Prostate gland (tissue), 2 donors: ENCODE results near the gene TASP1. TPM values are rescaled to one million over a fixed set of nuclear protein-coding genes. Genes with fewer than 3 reads are reported as not detected.
"Not testable (repeated sequence)": the region's sequence is repeated elsewhere in the genome, so short reads cannot be mapped to it uniquely, and the experiment has no call there.

Source experiments
- DNase-seq: peaks from one replicate; pipeline ENCODE4 v3.0.0-alpha.2; 2019; ENCODE audit warnings: low spot score
- H3K27ac ChIP-seq, 2 donors: fragments of 200-600 bp; sonication (generic); 2 replicates each; pipeline ENCODE4 v1.5.1; 2017 to 2019
- H3K27me3 ChIP-seq: fragments of 200-600 bp; sonication (generic); replicated peaks from 2 replicates; pipeline ENCODE4 v1.5.1; 2019; ENCODE audit not compliant: insufficient read depth
- H3K36me3 ChIP-seq, 2 donors: fragments of 200-600 bp; sonication (generic); 1 replicate in 1 of 2; 2 replicates in 1 of 2; pipeline versions ENCODE4 v1.5.1 to v1.8.1; 2017 to 2019
- H3K4me1 ChIP-seq: fragments of 200-600 bp; sonication (generic); replicated peaks from 2 replicates; pipeline ENCODE4 v1.5.1; 2019
- H3K4me3 ChIP-seq, 2 donors: fragments of 200-600 bp; sonication (generic); 2 replicates each; pipeline ENCODE4 v1.5.1; 2017 to 2019
- H3K9me3 ChIP-seq: fragments of 200-600 bp; sonication (generic); 2 replicates; pipeline ENCODE4 v1.5.1; 2017
- POLR2A ChIP-seq: fragments of 450-650 bp; IDR thresholded peaks from one replicate; pipeline ENCODE4 v1.6.1; 2016; ENCODE audit warnings: antibody characterized with exemption, mild to moderate bottlenecking
- POLR2AphosphoS5 ChIP-seq: sonication (generic); formaldehyde crosslinking; IDR thresholded peaks from one replicate; pipeline ENCODE4 v1.6.1; 2017; ENCODE audit warnings: antibody characterized with exemption
- WGBS: methylation state at CpG from one replicate; pipeline ENCODE4 v1.1.5; 2018; 5-methylcytosine and 5-hydroxymethylcytosine counted together
- intact Hi-C: fragments of 100-400 bp; cut with DNase I; formaldehyde crosslinking; loops from one replicate; pipeline ENCODE4 v1.14.2; 2022
- total RNA-seq, 2 donors: library from RNA; depleted of rRNA; stranded (reverse); fragments of >200 nt; gene quantifications; one replicate each; pipeline ENCODE4 v1.1.0, GENCODE V29; 2016
- TF ChIP-seq, protein P1 (sequence below), 4 experiments: fragments of 200-600 bp in 2 of 4; fragments of 450-650 bp in 2 of 4; sonication (generic) in 2 of 4; IDR thresholded peaks; 1 replicate in 3 of 4; 2 replicates in 1 of 4; pipeline ENCODE4 v1.5.1; 2016 to 2019; ENCODE audit warnings: antibody characterized with exemption in 4 of 4, mild to moderate bottlenecking in 2 of 4, moderate library complexity in 2 of 4

TASP1 gene
- total RNA-seq, 2 donors from 2014 or later, result 9.3 to 14.2 TPM

DNA sequence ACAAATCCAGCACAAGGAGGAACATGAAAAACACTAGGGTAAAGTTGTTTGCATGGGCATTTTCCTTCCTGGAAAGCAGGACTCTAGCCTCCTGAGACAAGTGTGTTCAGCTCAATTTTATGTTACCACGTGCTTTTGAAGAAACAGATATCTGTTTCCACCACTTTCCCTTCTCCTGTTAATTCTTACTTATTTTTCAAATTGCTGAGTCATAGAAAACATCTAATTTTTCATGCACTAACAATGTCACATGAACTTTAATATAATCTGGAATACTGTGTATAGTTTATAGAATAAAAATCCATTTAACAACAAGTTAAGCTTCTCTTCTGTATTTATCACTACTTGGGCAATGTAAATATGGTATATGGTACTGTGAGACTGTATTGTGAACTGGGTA, 243.5 kb downstream of the TASP1 start:
- H3K4me1 ChIP-seq, result no peaks in the 10 kb centered on the region
- no peak overlapping the region for H3K27ac ChIP-seq
- H3K36me3 ChIP-seq, result no peaks in the 10 kb centered on the region
- no peak for TF ChIP-seq POLR2AphosphoS5
- TF ChIP-seq, protein P1, sequence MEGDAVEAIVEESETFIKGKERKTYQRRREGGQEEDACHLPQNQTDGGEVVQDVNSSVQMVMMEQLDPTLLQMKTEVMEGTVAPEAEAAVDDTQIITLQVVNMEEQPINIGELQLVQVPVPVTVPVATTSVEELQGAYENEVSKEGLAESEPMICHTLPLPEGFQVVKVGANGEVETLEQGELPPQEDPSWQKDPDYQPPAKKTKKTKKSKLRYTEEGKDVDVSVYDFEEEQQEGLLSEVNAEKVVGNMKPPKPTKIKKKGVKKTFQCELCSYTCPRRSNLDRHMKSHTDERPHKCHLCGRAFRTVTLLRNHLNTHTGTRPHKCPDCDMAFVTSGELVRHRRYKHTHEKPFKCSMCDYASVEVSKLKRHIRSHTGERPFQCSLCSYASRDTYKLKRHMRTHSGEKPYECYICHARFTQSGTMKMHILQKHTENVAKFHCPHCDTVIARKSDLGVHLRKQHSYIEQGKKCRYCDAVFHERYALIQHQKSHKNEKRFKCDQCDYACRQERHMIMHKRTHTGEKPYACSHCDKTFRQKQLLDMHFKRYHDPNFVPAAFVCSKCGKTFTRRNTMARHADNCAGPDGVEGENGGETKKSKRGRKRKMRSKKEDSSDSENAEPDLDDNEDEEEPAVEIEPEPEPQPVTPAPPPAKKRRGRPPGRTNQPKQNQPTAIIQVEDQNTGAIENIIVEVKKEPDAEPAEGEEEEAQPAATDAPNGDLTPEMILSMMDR (IDR thresholded peaks at IDR 0.05), result no peak
- TF ChIP-seq POLR2A, result no peak
- H3K27me3 ChIP-seq, result no peaks in the 10 kb centered on the region
- DNase-seq, result no peak
- no peak overlapping the region for H3K4me3 ChIP-seq
- no peaks in the 10 kb centered on the region for H3K9me3 ChIP-seq
- 71% methylated on average over 1 of the region's 1 CpG for WGBS
- intact Hi-C loops, result no loop called here

DNA sequence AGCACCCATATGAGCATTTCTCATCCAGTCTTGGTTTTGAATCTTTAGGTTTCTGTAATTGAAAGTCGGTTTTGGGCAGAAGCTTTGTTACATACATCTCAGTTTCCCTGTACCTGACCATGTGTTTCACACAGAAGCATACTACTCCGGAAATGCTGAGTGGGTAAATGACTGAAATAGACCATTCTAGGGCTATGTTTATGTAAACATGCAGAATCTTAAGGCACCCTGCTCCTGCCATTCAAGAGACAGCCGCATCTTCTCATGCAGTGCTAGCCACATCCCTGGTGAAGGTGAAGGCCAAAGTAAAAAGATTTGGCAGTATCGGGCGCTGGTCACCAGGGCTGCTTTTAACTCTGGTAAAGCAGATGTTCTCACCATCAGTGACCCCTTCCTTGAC, 246.3 kb downstream of the TASP1 start:
- 97% methylated on average over 5 of the region's 5 CpGs for WGBS
- TF ChIP-seq POLR2A (no peak), POLR2AphosphoS5 (no peak)
- TF ChIP-seq, protein P1 (IDR thresholded peaks at IDR 0.05), result no peak
- no peaks in the 10 kb centered on the region for H3K36me3 ChIP-seq
- no peak overlapping the region for H3K27ac ChIP-seq
- H3K9me3 ChIP-seq, result no peaks in the 10 kb centered on the region
- H3K27me3 ChIP-seq, result no peaks in the 10 kb centered on the region
- no peak for DNase-seq
- H3K4me3 ChIP-seq, result no peak overlapping the region
- no peaks in the 10 kb centered on the region for H3K4me1 ChIP-seq
- intact Hi-C loops, result no loop called here

DNA sequence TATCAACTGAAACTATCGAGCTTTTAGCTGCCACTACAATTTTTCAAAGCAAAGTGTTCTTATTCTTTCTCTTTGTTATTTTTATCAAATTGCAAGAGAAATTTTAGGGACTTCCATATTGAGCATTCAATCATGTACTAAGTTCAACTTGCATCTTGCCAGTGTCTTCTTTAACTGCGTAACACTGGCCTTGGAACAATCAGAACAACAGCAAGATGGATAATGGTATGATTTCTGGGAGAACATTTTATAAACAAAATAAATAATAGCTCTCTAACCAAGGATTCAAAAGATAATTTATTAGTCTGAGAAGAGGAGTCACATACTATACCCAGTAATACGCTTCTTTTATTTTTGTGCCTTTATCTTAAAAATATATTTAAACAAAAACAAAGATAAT, 249.6 kb downstream of the TASP1 start:
- intact Hi-C loops, result no loop called here
- H3K27me3 ChIP-seq, result no peaks in the 10 kb centered on the region
- H3K36me3 ChIP-seq, result no peaks in the 10 kb centered on the region

DNA sequence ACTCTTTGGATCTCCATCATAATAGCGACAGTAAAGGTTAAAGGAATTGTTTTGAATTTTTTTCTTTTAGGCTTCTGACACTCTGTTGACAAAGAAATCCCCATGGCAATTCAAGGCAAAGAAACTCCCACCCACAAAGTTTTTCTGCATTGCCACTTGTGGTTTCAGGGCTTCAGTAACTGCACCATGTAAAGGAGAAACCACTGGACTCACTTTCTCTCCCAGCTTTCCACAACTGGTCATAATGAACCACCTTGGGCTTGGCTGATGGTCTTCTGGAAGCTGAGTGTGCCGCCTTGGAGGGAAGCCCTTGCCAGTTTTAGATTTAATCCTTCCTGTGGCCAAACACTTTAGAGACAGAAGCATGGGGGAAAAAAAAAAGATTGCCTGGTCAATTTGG, 254.6 kb downstream of the TASP1 start:
- Histone ChIP-seq H3K4me3 (no peak overlapping the region), H3K9me3 (no peaks in the 10 kb centered on the region), H3K27me3 (no peaks in the 10 kb centered on the region), H3K4me1 (no peaks in the 10 kb centered on the region), H3K27ac (no peak overlapping the region), H3K36me3 (no peaks in the 10 kb centered on the region)
- 96% methylated on average over 2 of the region's 2 CpGs for WGBS
- DNase-seq, result no peak
- no peak for TF ChIP-seq POLR2AphosphoS5
- TF ChIP-seq, protein P1 (IDR thresholded peaks at IDR 0.05), result no peak
- no peak for TF ChIP-seq POLR2A
- intact Hi-C loops, result no loop called here

More for the DNA sequence above, 249.6 kb downstream of the TASP1 start:
- Histone ChIP-seq H3K27ac (no peak overlapping the region), H3K4me1 (no peaks in the 10 kb centered on the region), H3K4me3 (no peak overlapping the region), H3K9me3 (no peaks in the 10 kb centered on the region)
- WGBS, result 83% methylated on average over 3 of the region's 3 CpGs
- DNase-seq, result no peak
- TF ChIP-seq POLR2A (no peak), POLR2AphosphoS5 (no peak)
- TF ChIP-seq, protein P1 (IDR thresholded peaks at IDR 0.05), result no peak

DNA sequence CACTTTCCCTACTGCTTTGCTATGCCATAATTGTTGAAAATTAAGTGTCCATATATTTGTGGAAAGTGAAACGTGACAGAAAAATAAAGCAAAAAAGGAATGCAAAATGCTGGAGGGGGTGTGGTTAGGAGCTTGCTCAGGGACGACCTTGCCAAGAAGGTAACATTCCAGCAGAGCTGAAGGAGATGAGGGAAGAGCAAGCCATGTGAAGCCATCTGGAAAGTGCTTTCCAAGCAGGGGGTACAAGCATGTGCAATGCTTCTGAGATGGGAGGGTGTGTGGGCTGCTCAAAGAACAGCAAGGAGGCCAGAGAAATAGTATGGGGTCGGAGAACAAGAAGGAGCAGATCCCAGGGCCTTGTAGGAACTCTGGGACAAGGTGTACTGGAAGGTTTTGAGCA, 255.9 kb downstream of the TASP1 start:
- H3K4me1 ChIP-seq, result no peaks in the 10 kb centered on the region
- TF ChIP-seq, protein P1 (IDR thresholded peaks at IDR 0.05), result no peak
- TF ChIP-seq POLR2A (no peak), POLR2AphosphoS5 (no peak)
- no peaks in the 10 kb centered on the region for H3K9me3 ChIP-seq
- no peak overlapping the region for H3K27ac ChIP-seq
- WGBS, result 76% methylated on average over 3 of the region's 3 CpGs
- no peak overlapping the region for H3K4me3 ChIP-seq
- H3K27me3 ChIP-seq, result no peaks in the 10 kb centered on the region
- intact Hi-C loops, result no loop called here
- DNase-seq, result no peak
- no peaks in the 10 kb centered on the region for H3K36me3 ChIP-seq

DNA sequence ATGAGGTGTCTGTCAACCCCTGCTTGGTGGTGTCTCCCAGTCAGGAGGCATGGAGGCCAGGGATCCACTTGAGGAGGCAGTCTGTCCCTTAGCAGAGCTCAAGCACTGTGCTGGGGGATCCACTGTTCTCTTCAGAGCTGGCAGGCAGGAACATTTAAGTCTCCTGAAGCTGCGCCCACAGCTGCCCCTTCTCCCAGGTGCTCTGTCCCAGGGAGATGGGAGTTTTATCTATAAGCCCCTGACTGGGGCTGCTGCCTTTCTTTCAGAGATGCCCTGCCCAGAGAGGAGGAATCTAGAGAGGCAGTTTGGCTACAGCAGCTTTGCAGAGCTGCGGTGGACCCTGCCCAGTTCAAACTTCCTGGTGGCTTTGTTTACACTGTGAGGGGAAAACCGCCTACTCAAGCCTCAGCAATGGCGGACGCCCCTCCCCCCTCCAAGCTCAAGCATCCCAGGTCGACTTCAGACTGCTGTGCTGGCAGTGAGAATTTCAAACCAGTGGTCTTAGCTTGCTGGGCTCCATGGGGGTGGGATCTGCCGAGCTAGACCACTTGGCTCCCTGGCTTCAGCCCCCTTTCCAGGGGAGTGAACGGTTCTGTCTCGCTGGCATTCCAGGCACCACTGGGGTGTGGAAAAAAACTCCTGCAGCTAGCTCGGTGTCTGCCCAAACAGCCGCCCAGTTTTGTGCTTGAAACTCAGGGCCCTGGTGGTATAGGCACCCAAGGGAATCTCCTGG, 258.1 kb downstream of the TASP1 start:
- not testable (repeated sequence) for H3K9me3 ChIP-seq, DNase-seq
- 92% methylated on average over 11 of the region's 11 CpGs for WGBS

More for the DNA sequence above, 258.1 kb downstream of the TASP1 start:
- H3K27me3 ChIP-seq, H3K27ac ChIP-seq, H3K4me1 ChIP-seq, H3K4me3 ChIP-seq, intact Hi-C loops, H3K36me3 ChIP-seq: not testable (repeated sequence)
